Pancreas (tissue), 10 donors: ENCODE measurements around the gene SNRPD3. TPM values are rescaled to one million over a fixed set of nuclear protein-coding genes. Genes with fewer than 3 reads are reported as not detected.
A peak's percentile ranks its signal among the peaks of the same experiment; 100 is the strongest.
"Not testable (repeated sequence)": the region's sequence is repeated elsewhere in the genome, so short reads cannot be mapped to it uniquely, and the experiment has no call there.

Source experiments
- ATAC-seq, 4 donors: fragments of 200-7000 bp; cut with Tn5 transposase; one replicate each; pipeline versions ENCODE4 v1.8.0 to v1.9.1; 2020; ENCODE audit warnings: mild to moderate bottlenecking in 4 of 4, moderate library complexity in 4 of 4
- DNase-seq, 6 donors: peaks; one replicate each; pipeline ENCODE4 v3.0.0-alpha.2; 2020
- FAIRE-seq: peaks from 2 replicates; lab custom pipeline; 2012; peaks lifted over from hg19 to GRCh38; lab: Jason Lieb, UNC
- H3K27ac ChIP-seq, 4 donors: fragments of 200-600 bp; sonication (generic); 1 replicate in 3 of 4; 2 replicates in 1 of 4; pipeline versions ENCODE4 v1.5.0 to v1.8.0; 2020
- H3K27me3 ChIP-seq, 4 donors: fragments of 200-600 bp; one replicate each; pipeline ENCODE4 v1.8.0; 2021
- H3K36me3 ChIP-seq, 3 donors: fragments of 200-600 bp; sonication (generic) in 1 of 3; one replicate each; pipeline versions ENCODE4 v1.5.0 to v1.8.0; 2020 to 2021
- H3K4me1 ChIP-seq, 3 donors: fragments of 200-600 bp; one replicate each; pipeline ENCODE4 v1.8.0; 2021
- H3K4me3 ChIP-seq, 4 donors: fragments of 200-600 bp; sonication (generic) in 2 of 4; one replicate each; pipeline versions ENCODE4 v1.5.0 to v1.8.0; 2020 to 2021
- H3K9me3 ChIP-seq, 4 donors: fragments of 200-600 bp; one replicate each; pipeline ENCODE4 v1.8.0; 2021
- CTCF ChIP-seq, 4 donors: fragments of 200-600 bp; sonication (generic) in 3 of 4; IDR thresholded peaks; one replicate each; pipeline versions ENCODE4 v1.5.0 to v1.8.0; 2021; ENCODE audit warnings: antibody characterized with exemption in 4 of 4
- WGBS, 2 donors: extraction: QIAGEN DNeasy Blood & Tissue Kit; methylation state at CpG; one replicate each; pipeline ENCODE4 v1.1.7; 2013; 5-methylcytosine and 5-hydroxymethylcytosine counted together
- intact Hi-C, 3 donors: fragments of 100-400 bp; cut with DNase I; formaldehyde crosslinking; loops; one replicate each; pipeline versions ENCODE4 v1.11.1 to v1.14.2; 2022
- polyA plus RNA-seq, 2 donors: library from polyadenylated mRNA; stranded (reverse); fragments of 200-250 nt; gene quantifications; one replicate each; pipeline ENCODE4 v1.2.3, GENCODE V29; 2013
- total RNA-seq, 6 donors: library from RNA; stranded (reverse); fragmentation: NEBNext Ultra II Directional in 4 of 6; extraction: Animal tissue kit (Norgen Biotek cat#: 25700) in 4 of 6; gene quantifications; one replicate each; pipeline versions ENCODE4 v1.2.1 to v1.2.4, GENCODE V29; 2021 to 2023
- donor health status: healthy with polysubstance abuse.
- donor health status: DM: no; HTN: no; CAD: no; lungs with moderate emphysema.
- donor health status: DM: no; HTN: no; CAD: no.
- donor health status: control.
- donor health status: control.
- donor health status: Bipolar disorder and iron deficiency.
- donor health status: DM: yes; HTN: yes; CAD: no.
- donor health status: DM: no; HTN: no; CAD: no.
- donor health status: DM: no; HTN: no; CAD: no.
- donor health status: DM: yes; HTN: yes; CAD: no.

The SNRPD3 gene
- total and polyA plus RNA-seq, 8 donors, result 15.9 to 58.1 (median 29.8) TPM

- no peak for FAIRE-seq
- no peaks in the 10 kb centered on the region for H3K27me3 ChIP-seq
Measured at GRCh38 chr22:24591286-24591830, 35.6 kb downstream of the SNRPD3 start.

GRCh38 chr22:24592058-24592850 is 36.5 kb downstream of the SNRPD3 start:
- DNase-seq (peak in 2 of 6 donors; percentile 58 to 77), ATAC-seq (no peak), FAIRE-seq (no peak)
- intact Hi-C loops, result no loop called here
- H3K9me3 ChIP-seq, result no peaks in the 10 kb centered on the region
- H3K4me3 ChIP-seq, result peak overlapping the region; percentile 38 to 63 (median 58)
- 10 to 12% methylated on average over 33 of the region's 33 CpGs for WGBS, 2 donors
- H3K4me1 ChIP-seq, result peaks cover 9 to 18% (median 9%) of the 10 kb centered on the region in 3 donors
- no peak for TF ChIP-seq CTCF (IDR thresholded peaks at IDR 0.05)
- no peaks in the 10 kb centered on the region for H3K27me3 ChIP-seq
- peak overlapping the region; percentile 36 to 66 (median 57) for H3K27ac ChIP-seq
- H3K36me3 ChIP-seq, result peaks cover 0 to 4% (median 0%) of the 10 kb centered on the region in 3 donors

More at GRCh38 chr22:24591286-24591830, 35.6 kb downstream of the SNRPD3 start:
- peak in 1 of 6 donors; percentile 40 for DNase-seq
- Histone ChIP-seq H3K36me3 (peaks cover 0 to 4% (median 0%) of the 10 kb centered on the region in 3 donors), H3K27ac (no peak overlapping the region), H3K4me3 (no peak overlapping the region), H3K4me1 (peaks cover 9 to 18% (median 9%) of the 10 kb centered on the region in 3 donors), H3K9me3 (no peaks in the 10 kb centered on the region)
- intact Hi-C loops, result no loop called here
- no peak for ATAC-seq
- WGBS, 2 donors, result 90 to 97% methylated on average over 6 of the region's 6 CpGs
- TF ChIP-seq CTCF (IDR thresholded peaks at IDR 0.05), result no peak

- Histone ChIP-seq H3K27me3 (no peaks in the 10 kb centered on the region), H3K9me3 (no peaks in the 10 kb centered on the region), H3K36me3 (peaks cover 0 to 4% (median 0%) of the 10 kb centered on the region in 3 donors), H3K4me3 (peak within 1 kb of the TSS; percentile 38 to 63 (median 58)), H3K4me1 (peaks cover 9 to 18% (median 9%) of the 10 kb centered on the region in 3 donors), H3K27ac (peak within 1 kb of the TSS; percentile 45 to 66 (median 57))
- 5 to 9% methylated on average over 38 to 72 of the region's 72 CpGs for WGBS, 2 donors
- ATAC-seq (peak; percentile 79 to 89 (median 86)), DNase-seq (peak; percentile 81 to 93 (median 90)), FAIRE-seq (no peak)
- intact Hi-C loops, result no loop called here
- no peak for TF ChIP-seq CTCF (IDR thresholded peaks at IDR 0.05)
Measured at GRCh38 chr22:24592851-24593558, 37.2 kb downstream of the SNRPD3 start, which contains the start of gene LRRC75B. LRRC75B (minus strand) TSS chr22:24593073; CDS start chr22:24593039, 34 bp downstream.

GRCh38 chr22:24593559-24593835 is 37.7 kb downstream of the SNRPD3 start:
- H3K36me3 ChIP-seq, DNase-seq, intact Hi-C loops, FAIRE-seq, H3K4me3 ChIP-seq, H3K27me3 ChIP-seq, H3K9me3 ChIP-seq: not testable (repeated sequence)
- Histone ChIP-seq H3K27ac (peak overlapping the region; percentile 45 to 66 (median 52)), H3K4me1 (peaks cover 9 to 18% (median 9%) of the 10 kb centered on the region in 3 donors)
- 80 to 84% methylated on average over 10 of the region's 10 CpGs for WGBS, 2 donors
- peak in 1 of 4 donors; percentile 7 for ATAC-seq
